HepG2 (cell line): ENCODE data around the gene CBLN3. TPM values are rescaled to one million over a fixed set of nuclear protein-coding genes. Genes with fewer than 3 reads are reported as not detected.

Source experiments
- ASH2L ChIP-seq: fragments of 300-600, 200-600 bp; sonication (generic); IDR thresholded peaks from 2 replicates; pipeline ENCODE4 v1.7.0; 2017; ENCODE audit warnings: low read depth, mild to moderate bottlenecking, moderate library complexity, mixed read lengths, low read length; ENCODE audit not compliant: insufficient read length
- ETS1 ChIP-seq: sonication (generic); formaldehyde crosslinking; IDR thresholded peaks from 2 replicates; pipeline ENCODE4 v1.4.0; 2020; ENCODE audit warnings: missing genetic modification reagents
- ETV6 ChIP-seq: sonication (generic); formaldehyde crosslinking; conservative IDR thresholded peaks from 2 replicates; pipeline ENCODE4 v1.4.0; 2020; ENCODE audit warnings: missing genetic modification reagents
- HMG20A ChIP-seq: IDR thresholded peaks from 2 replicates; pipeline ENCODE4 v1.6.1; 2016; ENCODE audit warnings: borderline replicate concordance
- KDM4B ChIP-seq: sonication (generic); formaldehyde crosslinking; IDR thresholded peaks from 2 replicates; pipeline ENCODE4 v1.4.0; 2020; ENCODE audit warnings: missing genetic modification reagents
- PPARG ChIP-seq: conservative IDR thresholded peaks from 2 replicates; pipeline ENCODE4 v1.6.1; 2016; ENCODE audit warnings: missing biosample characterization, missing genetic modification reagents
- SATB2 ChIP-seq: sonication (generic); formaldehyde crosslinking; IDR thresholded peaks from 2 replicates; pipeline ENCODE4 v1.5.0; 2020; ENCODE audit warnings: missing genetic modification reagents
- TAF15 ChIP-seq: fragments of 200-400 bp; formaldehyde crosslinking; IDR thresholded peaks from one replicate; pipeline ENCODE4 v1.6.1; 2018; ENCODE audit warnings: mild to moderate bottlenecking, low read depth, low read length; ENCODE audit not compliant: poor library complexity, severe bottlenecking
- TBP ChIP-seq: sonication (generic); formaldehyde crosslinking; IDR thresholded peaks from 2 replicates; pipeline ENCODE4 v1.5.0; 2020; ENCODE audit warnings: missing genetic modification reagents
- ZFP91 ChIP-seq: sonication (generic); formaldehyde crosslinking; IDR thresholded peaks from 2 replicates; pipeline ENCODE4 v1.9.0; 2022; ENCODE audit warnings: missing genetic modification reagents, mild to moderate bottlenecking, borderline replicate concordance
- ZFYVE20 ChIP-seq: sonication (generic); formaldehyde crosslinking; IDR thresholded peaks from 2 replicates; pipeline ENCODE4 v1.8.0; 2023; ENCODE audit warnings: low read depth, mild to moderate bottlenecking, moderate library complexity, missing genetic modification reagents, borderline replicate concordance
- ZNF224 ChIP-seq: sonication (generic); formaldehyde crosslinking; IDR thresholded peaks from 2 replicates; pipeline ENCODE4 v1.5.0; 2020; ENCODE audit warnings: mild to moderate bottlenecking, missing genetic modification reagents
- ZNF230 ChIP-seq: sonication (generic); formaldehyde crosslinking; IDR thresholded peaks from 2 replicates; pipeline ENCODE4 v1.4.0; 2020; ENCODE audit warnings: mild to moderate bottlenecking, missing genetic modification reagents
- ZNF850 ChIP-seq: sonication (generic); formaldehyde crosslinking; conservative IDR thresholded peaks from 2 replicates; pipeline ENCODE4 v1.9.0; 2021; ENCODE audit warnings: mild to moderate bottlenecking, missing genetic modification reagents
- polyA plus RNA-seq, 8 experiments: library from polyadenylated mRNA; depleted of rRNA in 3 of 8; stranded (reverse) in 7 of 8; unstranded in 1 of 8; fragments of >200 nt; fragmentation: Illumina TruSeq in 4 of 8; extraction: Trizol in 4 of 8; gene quantifications; 2 replicates each; pipeline versions ENCODE4 v1.2.1 to v1.2.3, GENCODE V29; 2011 to 2016; ENCODE audit warnings: low read depth in 4 of 8, missing spikeins in 1 of 8, mixed read lengths in 1 of 8; ENCODE audit not compliant: insufficient read depth in 1 of 8
- total RNA-seq, 5 experiments: library from RNA; depleted of rRNA; stranded (reverse); fragments of >200 nt; fragmentation: Illumina TruSeq; extraction: Trizol; gene quantifications; 2 replicates each; pipeline ENCODE4 v1.2.3, GENCODE V29; 2016; ENCODE audit warnings: low read depth in 1 of 5
- TF ChIP-seq, protein P1 (sequence below), 2 experiments: fragments of 450-650 bp in 1 of 2; sonication (generic) in 1 of 2; formaldehyde crosslinking; IDR thresholded peaks; 2 replicates each; pipeline versions ENCODE4 v1.5.0 to v1.8.0; 2020 to 2022; ENCODE audit warnings: mild to moderate bottlenecking in 1 of 2, missing genetic modification reagents in 1 of 2
- TF ChIP-seq, protein P2 (sequence below): sonication (generic); formaldehyde crosslinking; IDR thresholded peaks from 2 replicates; pipeline ENCODE4 v1.5.1; 2020; ENCODE audit warnings: mild to moderate bottlenecking, missing genetic modification reagents, borderline replicate concordance
- TF ChIP-seq, protein P3 (sequence below): sonication (generic); formaldehyde crosslinking; IDR thresholded peaks from 2 replicates; pipeline ENCODE4 v1.8.0; 2022; ENCODE audit warnings: missing genetic modification reagents, mild to moderate bottlenecking, borderline replicate concordance

Gene CBLN3
- total and polyA plus RNA-seq, 2 of the 13 experiments (the other 11 are each of a cell fraction or from before 2014, with no cell fraction given) = 0.66 to 0.98 TPM

GRCh38 chr14:24430682-24431568 lies 1.5 kb upstream of the CBLN3 start (continued):
- TF ChIP-seq ASH2L (no peak), ZFYVE20 (CRISPR knock-in tag) (0 out of 2 replicates have a peak, but pooled peaks have one; percentile 78), SATB2 (CRISPR knock-in tag) (no peak), HMG20A (CRISPR knock-in tag) (no peak), ZNF850 (CRISPR knock-in tag) (no peak), TBP (CRISPR knock-in tag) (0 out of 2 replicates have a peak, but pooled peaks have one; percentile 74), KDM4B (CRISPR knock-in tag) (no peak; the same call in 1 of the 2 replicates), ZNF230 (CRISPR knock-in tag) (0 out of 2 replicates have a peak, but pooled peaks have one; percentile 52), ZNF224 (no peak), PPARG (CRISPR knock-in tag) (no peak), ETV6 (CRISPR knock-in tag) (no peak), TAF15 (no peak), ETS1 (CRISPR knock-in tag) (no peak), ZFP91 (CRISPR knock-in tag) (no peak)
- TF ChIP-seq, protein P1, sequence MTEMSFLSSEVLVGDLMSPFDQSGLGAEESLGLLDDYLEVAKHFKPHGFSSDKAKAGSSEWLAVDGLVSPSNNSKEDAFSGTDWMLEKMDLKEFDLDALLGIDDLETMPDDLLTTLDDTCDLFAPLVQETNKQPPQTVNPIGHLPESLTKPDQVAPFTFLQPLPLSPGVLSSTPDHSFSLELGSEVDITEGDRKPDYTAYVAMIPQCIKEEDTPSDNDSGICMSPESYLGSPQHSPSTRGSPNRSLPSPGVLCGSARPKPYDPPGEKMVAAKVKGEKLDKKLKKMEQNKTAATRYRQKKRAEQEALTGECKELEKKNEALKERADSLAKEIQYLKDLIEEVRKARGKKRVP (CRISPR knock-in tag; IDR thresholded peaks at IDR 0.05) = no peak
- TF ChIP-seq, protein P2, sequence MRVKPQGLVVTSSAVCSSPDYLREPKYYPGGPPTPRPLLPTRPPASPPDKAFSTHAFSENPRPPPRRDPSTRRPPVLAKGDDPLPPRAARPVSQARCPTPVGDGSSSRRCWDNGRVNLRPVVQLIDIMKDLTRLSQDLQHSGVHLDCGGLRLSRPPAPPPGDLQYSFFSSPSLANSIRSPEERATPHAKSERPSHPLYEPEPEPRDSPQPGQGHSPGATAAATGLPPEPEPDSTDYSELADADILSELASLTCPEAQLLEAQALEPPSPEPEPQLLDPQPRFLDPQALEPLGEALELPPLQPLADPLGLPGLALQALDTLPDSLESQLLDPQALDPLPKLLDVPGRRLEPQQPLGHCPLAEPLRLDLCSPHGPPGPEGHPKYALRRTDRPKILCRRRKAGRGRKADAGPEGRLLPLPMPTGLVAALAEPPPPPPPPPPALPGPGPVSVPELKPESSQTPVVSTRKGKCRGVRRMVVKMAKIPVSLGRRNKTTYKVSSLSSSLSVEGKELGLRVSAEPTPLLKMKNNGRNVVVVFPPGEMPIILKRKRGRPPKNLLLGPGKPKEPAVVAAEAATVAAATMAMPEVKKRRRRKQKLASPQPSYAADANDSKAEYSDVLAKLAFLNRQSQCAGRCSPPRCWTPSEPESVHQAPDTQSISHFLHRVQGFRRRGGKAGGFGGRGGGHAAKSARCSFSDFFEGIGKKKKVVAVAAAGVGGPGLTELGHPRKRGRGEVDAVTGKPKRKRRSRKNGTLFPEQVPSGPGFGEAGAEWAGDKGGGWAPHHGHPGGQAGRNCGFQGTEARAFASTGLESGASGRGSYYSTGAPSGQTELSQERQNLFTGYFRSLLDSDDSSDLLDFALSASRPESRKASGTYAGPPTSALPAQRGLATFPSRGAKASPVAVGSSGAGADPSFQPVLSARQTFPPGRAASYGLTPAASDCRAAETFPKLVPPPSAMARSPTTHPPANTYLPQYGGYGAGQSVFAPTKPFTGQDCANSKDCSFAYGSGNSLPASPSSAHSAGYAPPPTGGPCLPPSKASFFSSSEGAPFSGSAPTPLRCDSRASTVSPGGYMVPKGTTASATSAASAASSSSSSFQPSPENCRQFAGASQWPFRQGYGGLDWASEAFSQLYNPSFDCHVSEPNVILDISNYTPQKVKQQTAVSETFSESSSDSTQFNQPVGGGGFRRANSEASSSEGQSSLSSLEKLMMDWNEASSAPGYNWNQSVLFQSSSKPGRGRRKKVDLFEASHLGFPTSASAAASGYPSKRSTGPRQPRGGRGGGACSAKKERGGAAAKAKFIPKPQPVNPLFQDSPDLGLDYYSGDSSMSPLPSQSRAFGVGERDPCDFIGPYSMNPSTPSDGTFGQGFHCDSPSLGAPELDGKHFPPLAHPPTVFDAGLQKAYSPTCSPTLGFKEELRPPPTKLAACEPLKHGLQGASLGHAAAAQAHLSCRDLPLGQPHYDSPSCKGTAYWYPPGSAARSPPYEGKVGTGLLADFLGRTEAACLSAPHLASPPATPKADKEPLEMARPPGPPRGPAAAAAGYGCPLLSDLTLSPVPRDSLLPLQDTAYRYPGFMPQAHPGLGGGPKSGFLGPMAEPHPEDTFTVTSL = no peak
- TF ChIP-seq, protein P3, sequence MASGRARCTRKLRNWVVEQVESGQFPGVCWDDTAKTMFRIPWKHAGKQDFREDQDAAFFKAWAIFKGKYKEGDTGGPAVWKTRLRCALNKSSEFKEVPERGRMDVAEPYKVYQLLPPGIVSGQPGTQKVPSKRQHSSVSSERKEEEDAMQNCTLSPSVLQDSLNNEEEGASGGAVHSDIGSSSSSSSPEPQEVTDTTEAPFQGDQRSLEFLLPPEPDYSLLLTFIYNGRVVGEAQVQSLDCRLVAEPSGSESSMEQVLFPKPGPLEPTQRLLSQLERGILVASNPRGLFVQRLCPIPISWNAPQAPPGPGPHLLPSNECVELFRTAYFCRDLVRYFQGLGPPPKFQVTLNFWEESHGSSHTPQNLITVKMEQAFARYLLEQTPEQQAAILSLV = no peak
